Ishikawa (cell line): ENCODE data around the gene SWT1.

Experiments used
- EP300 ChIP-seq: IDR thresholded peaks from 2 replicates; pipeline ENCODE4 v1.6.1; 2012; ENCODE audit warnings: borderline replicate concordance
- FOXM1 ChIP-seq: IDR thresholded peaks from 2 replicates; pipeline ENCODE4 v1.6.1; 2012; ENCODE audit warnings: low read depth, borderline replicate concordance
- MAX ChIP-seq: IDR thresholded peaks from 2 replicates; pipeline ENCODE4 v1.6.1; 2012
- RAD21 ChIP-seq: IDR thresholded peaks from 2 replicates; pipeline ENCODE4 v1.6.1; 2012; ENCODE audit warnings: low read depth
- TCF12 ChIP-seq: IDR thresholded peaks from 2 replicates; pipeline ENCODE4 v1.6.1; 2012; ENCODE audit warnings: low read depth
- USF1 ChIP-seq: IDR thresholded peaks from 2 replicates; pipeline ENCODE4 v1.6.1; 2012

GRCh38 chr1:185155600-185156287 is 1.2 kb upstream of the SWT1 start:
- TF ChIP-seq RAD21 (no peak), USF1 (no peak), MAX (no peak), EP300 (no peak), TCF12 (no peak), FOXM1 (no peak)
